Brain microvascular endothelial cell (primary cell): Measurements from ENCODE around the gene KRT36.

Source experiments
- DNase-seq: peaks from one replicate; pipeline ENCODE4 v3.0.0-alpha.2; 2020
- H3K27ac ChIP-seq: fragments of 250-450 bp; sonication (Bioruptor Pico); 2 replicates; pipeline ENCODE4 v1.5.1; 2020; ENCODE audit warnings: mild to moderate bottlenecking, moderate library complexity
- H3K27me3 ChIP-seq: fragments of 250-450 bp; sonication (Bioruptor Pico); replicated peaks from 2 replicates; pipeline ENCODE4 v1.5.1; 2020; ENCODE audit warnings: mild to moderate bottlenecking
- H3K36me3 ChIP-seq: fragments of 250-450 bp; sonication (Bioruptor Pico); replicated peaks from 2 replicates; pipeline ENCODE4 v1.5.1; 2020; ENCODE audit warnings: mild to moderate bottlenecking
- H3K4me3 ChIP-seq: 2 replicates; pipeline ENCODE4 v1.5.1; 2011; ENCODE audit warnings: low read depth, mild to moderate bottlenecking, control low read depth, low read length, moderate library complexity
- in situ Hi-C: cut with HindIII; loops from 2 replicates; pipeline ENCODE4 v1.10.0; 2017; ENCODE audit warnings: low sequenced_read_pairs, low pct_ligation_motif_present
- TF ChIP-seq, protein P1 (sequence below): IDR thresholded peaks from 2 replicates; pipeline ENCODE4 v1.5.1; 2011; ENCODE audit warnings: low read depth, mild to moderate bottlenecking, moderate library complexity, low read length, control low read depth, inconsistent platforms; ENCODE audit errors: missing control alignments

KRT36 gene

DNA sequence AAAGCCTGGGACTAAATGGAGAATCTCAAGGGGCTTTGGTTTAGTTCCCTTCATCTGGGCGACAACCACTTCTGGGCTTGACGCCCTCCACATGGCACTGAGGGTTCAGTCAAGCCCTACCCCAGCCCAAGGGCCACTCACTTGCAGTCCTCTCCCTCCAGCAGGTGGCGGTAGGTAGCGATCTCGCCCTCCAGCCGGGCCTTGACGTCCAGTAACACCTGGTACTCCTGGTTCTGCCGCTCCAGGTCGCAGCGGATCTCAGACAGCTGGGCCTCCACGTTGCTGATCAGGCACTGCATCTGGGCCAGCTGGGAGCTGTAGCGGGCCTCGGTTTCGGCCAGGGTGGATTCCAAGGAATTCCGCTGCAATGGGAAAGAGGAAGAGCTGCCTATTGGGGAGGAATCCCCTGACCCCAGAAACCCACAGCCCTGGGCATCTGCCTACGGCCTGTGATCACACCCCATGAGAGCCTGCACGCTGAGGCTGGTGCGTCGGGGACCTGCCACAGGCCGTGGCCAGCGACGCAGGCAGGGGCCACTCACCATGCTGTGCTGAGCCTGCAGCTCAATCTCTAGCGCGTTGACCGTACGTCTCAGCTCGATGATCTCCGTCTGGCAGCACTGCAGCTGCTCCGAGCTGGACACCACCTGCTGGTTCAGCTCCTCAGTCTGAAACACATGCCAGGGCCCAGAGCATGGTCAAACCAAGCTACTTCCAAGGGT lies 2.7 kb downstream of the KRT36 start:
- no peaks in the 10 kb centered on the region for H3K36me3 ChIP-seq
- H3K27ac ChIP-seq, result no peak overlapping the region
- no peak for DNase-seq
- in situ Hi-C loops, result no loop called here
- H3K27me3 ChIP-seq, result no peaks in the 10 kb centered on the region
- TF ChIP-seq, protein P1, sequence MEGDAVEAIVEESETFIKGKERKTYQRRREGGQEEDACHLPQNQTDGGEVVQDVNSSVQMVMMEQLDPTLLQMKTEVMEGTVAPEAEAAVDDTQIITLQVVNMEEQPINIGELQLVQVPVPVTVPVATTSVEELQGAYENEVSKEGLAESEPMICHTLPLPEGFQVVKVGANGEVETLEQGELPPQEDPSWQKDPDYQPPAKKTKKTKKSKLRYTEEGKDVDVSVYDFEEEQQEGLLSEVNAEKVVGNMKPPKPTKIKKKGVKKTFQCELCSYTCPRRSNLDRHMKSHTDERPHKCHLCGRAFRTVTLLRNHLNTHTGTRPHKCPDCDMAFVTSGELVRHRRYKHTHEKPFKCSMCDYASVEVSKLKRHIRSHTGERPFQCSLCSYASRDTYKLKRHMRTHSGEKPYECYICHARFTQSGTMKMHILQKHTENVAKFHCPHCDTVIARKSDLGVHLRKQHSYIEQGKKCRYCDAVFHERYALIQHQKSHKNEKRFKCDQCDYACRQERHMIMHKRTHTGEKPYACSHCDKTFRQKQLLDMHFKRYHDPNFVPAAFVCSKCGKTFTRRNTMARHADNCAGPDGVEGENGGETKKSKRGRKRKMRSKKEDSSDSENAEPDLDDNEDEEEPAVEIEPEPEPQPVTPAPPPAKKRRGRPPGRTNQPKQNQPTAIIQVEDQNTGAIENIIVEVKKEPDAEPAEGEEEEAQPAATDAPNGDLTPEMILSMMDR, result peak; percentile 66
- H3K4me3 ChIP-seq, result no peak overlapping the region

DNA sequence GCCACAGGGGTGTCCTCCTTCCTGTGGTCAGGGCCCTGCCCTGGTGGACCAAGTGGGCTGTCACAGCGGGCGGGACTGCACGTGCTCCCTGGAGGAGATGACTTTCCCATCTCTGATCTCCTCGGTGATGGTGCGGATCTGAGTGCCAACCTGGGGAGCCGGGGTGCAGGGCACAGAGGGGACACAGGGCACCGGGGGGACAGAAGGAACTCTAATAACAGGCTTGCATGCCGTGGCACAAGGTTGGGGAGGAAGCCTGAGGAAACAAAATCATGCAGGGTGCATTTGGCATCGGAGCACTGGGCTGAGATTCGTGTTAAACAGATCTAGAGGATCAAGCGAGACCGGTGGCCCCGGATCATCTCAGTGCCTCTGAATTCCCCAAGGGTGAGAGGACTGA lies 3.4 kb downstream of the KRT36 start:
- TF ChIP-seq, protein P1, result no peak
- no peaks in the 10 kb centered on the region for H3K36me3 ChIP-seq
- in situ Hi-C loops, result no loop called here
- H3K27ac ChIP-seq, result no peak overlapping the region
- no peak for DNase-seq
- no peak overlapping the region for H3K4me3 ChIP-seq
- no peaks in the 10 kb centered on the region for H3K27me3 ChIP-seq

DNA sequence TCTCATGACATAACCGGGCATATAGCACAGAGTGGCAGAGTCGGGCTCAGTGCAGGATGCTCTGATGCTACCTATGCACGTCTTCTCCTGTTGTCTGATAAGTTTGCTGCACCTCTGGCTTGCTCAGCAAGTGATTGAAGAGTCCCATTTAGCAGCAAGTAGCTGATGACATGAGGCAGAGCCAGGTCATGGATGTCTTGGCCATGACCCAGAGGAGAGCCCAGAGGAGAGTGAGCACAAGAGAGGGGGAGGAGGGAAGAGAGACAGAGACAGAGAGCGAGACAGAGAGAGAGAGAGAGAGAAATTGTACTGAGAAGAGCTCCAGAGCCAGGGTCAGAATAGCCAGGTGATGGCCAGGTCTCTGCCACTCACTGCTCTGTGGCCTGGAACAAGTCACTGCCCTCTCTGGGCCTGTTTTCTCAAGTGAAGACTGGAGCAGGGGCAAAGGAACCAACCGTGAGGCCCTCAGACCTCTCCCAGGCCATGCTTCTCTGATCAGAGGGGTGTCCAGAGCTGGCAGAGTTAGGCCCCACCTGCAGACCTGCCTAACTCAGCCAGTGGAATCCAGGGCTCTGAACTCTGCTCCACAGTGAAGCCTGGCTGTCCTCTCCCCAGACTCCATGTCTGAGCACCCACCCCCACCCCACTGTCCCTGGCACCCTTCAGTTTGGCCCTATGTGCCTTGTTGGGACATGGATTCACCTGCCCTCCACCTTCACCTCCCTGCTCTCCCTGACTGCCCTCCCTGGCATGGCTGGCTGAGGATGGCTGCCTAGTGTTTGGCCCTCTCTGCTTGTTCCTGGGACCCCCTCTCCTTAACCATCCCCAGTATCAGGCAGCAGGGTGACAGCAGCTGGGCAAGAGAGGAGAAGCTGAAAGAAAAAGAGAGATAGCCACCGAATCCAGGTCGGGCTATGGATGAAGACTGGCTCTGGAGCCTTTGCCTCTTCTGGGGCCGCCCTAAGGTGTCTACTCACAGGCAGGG lies 4.5 kb downstream of the KRT36 start:
- in situ Hi-C loops, result no loop called here
- TF ChIP-seq, protein P1, result no peak
- no peak for DNase-seq

DNA sequence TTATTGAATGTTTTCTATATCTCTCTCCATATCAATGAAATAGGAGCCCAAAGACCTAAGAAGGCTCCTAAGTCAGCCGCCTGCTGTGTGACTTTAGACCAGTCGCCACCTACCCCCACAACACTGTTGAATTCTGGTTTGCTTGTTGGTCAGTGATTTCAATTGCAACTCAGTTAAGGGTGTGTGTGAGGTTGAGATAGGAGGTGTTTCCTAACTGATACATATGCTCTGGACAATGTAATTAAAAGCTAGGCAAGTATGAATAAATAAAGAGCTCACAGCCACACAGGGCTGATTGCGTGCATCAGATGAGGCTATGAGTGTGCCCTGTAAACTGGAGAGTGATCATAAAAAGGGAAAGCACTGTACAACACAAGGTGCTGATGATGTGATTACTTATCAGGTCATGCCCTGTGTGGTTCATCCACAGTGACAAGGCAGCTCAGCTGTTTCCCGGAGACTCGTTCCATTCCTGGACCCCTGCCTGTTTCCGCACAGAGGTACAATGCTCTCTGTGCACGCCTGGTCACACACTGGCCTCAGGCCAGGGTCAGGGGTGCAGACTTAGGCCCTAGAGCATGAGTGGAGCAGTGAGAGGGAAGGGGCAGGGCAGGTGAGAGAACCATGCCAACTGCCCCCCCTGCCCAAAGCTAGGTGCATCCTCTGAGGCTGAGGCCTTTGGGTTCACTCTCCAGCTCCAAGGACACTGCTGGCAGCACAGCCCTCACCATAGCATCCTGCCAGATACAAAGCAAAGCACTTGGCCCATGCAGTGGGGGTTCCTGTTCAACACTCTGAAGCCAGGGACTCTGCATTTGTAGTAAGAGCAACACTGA lies 5.5 kb downstream of the KRT36 start:
- H3K36me3 ChIP-seq, result no peaks in the 10 kb centered on the region
- H3K27ac ChIP-seq, result no peak overlapping the region
- in situ Hi-C loops, result no loop called here
- no peak overlapping the region for H3K4me3 ChIP-seq
- TF ChIP-seq, protein P1, result no peak
- no peaks in the 10 kb centered on the region for H3K27me3 ChIP-seq
- DNase-seq, result no peak

More for the DNA sequence above, 4.5 kb downstream of the KRT36 start:
- Histone ChIP-seq H3K4me3 (no peak overlapping the region), H3K27me3 (no peaks in the 10 kb centered on the region), H3K27ac (no peak overlapping the region), H3K36me3 (no peaks in the 10 kb centered on the region)

DNA sequence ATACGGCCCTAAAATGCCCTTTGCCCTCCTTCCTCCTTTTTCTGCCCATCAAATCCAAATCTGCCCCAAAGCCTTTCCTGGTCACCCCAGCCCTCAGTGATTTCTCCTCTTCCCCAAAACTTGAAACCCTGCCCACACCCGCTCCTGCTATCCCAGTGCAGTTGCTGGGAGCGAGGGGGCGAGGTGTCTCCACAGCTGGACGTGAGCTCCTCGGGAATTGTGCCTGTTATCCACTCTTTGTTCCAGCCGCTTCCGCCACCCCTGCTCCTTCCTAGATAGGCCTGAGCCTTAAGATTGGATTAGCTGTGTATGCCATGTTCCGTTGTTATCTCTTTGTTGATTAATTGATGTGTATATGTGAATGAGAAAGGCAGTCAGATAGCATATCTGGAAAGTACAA lies 6.2 kb downstream of the KRT36 start:
- no peaks in the 10 kb centered on the region for H3K27me3 ChIP-seq

More for the DNA sequence above, 6.2 kb downstream of the KRT36 start:
- Histone ChIP-seq H3K36me3 (no peaks in the 10 kb centered on the region), H3K27ac (no peak overlapping the region), H3K4me3 (no peak overlapping the region)
- TF ChIP-seq, protein P1, result no peak
- no peak for DNase-seq
- in situ Hi-C loops, result no loop called here
